Activated CD4-positive, alpha-beta memory T cell treated with anti-CD3 and anti-CD28 coated beads, Interleukin-2, amount 10 ng/mL, durations not matched to agents 7 days and 5 days (primary cell): ENCODE data around the gene RAD51B. TPM values are rescaled to one million over a fixed set of nuclear protein-coding genes. Genes with fewer than 3 reads are reported as not detected.

Source experiments
- CTCF ChIA-PET: fragments of 350-600 bp; sonication (Branson Sonifier 250); formaldehyde crosslinking; loops from one replicate; lab custom pipeline; 2021; ENCODE audit warnings: antibody characterized with exemption, inconsistent platforms; lab: Charles Lee
- POLR2A ChIA-PET: fragments of 350-600 bp; sonication (Branson Sonifier 250); formaldehyde crosslinking; loops from one replicate; lab custom pipeline; 2021; ENCODE audit warnings: antibody characterized with exemption; lab: Charles Lee
- DNase-seq: peaks from one replicate; pipeline ENCODE4 v3.0.0-alpha.2; 2020
- H3K27ac Mint-ChIP-seq: one replicate; pipeline ENCODE4 v1.8.0; 2021; ENCODE audit warnings: mild to moderate bottlenecking, mixed read lengths
- H3K27me3 Mint-ChIP-seq: one replicate; pipeline ENCODE4 v1.8.0; 2021; ENCODE audit warnings: mixed read lengths
- H3K36me3 Mint-ChIP-seq: one replicate; pipeline ENCODE4 v1.8.0; 2021; ENCODE audit warnings: low read depth, mixed read lengths
- H3K4me1 Mint-ChIP-seq: one replicate; pipeline ENCODE4 v1.8.0; 2021; ENCODE audit warnings: mixed read lengths
- H3K4me3 Mint-ChIP-seq: one replicate; pipeline ENCODE4 v1.8.0; 2021; ENCODE audit warnings: mild to moderate bottlenecking, mixed read lengths
- H3K9me3 Mint-ChIP-seq: one replicate; pipeline ENCODE4 v1.8.0; 2021; ENCODE audit warnings: mixed read lengths
- total RNA-seq, 2 experiments: library from RNA; stranded (reverse); gene quantifications; one replicate each; pipeline ENCODE4 v1.2.3, GENCODE V29; 2021

Gene RAD51B
- total RNA-seq, 2 experiments from 2014 or later = 33.1 to 40.8 TPM

DNA sequence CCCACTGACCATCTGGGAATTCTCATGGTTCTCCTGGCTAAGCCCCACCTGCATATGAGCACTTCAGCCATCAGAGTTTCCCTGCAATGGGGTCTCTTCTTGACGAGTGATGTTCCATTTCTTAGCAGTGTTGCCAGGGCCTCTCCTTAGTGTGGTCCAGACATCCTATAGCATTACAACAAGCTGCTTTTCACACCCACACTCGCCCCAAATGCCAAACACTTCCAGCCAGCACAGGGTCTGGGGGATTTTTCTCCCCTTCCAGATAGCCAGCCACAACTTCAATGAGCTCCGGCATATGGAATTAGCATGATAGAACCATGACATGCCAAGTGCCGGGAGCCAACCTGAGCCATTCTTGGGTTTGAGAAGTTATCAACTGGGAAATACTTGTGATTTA, 705.9 kb downstream of the RAD51B start:
- no peak for DNase-seq
- Mint-ChIP-seq H3K36me3 (no peaks in the 10 kb centered on the region), H3K27me3 (peaks cover 2% of the 10 kb centered on the region), H3K4me3 (no peak overlapping the region), H3K9me3 (peaks cover 15% of the 10 kb centered on the region), H3K27ac (no peak overlapping the region), H3K4me1 (no peaks in the 10 kb centered on the region)
- CTCF ChIA-PET = interaction anchor here (1.0 kb wide), 1 partner anchor 9 kb away, joined by 3 read pairs; no protein-coding TSS in a partner anchor
- POLR2A ChIA-PET = interaction anchor here (0.6 kb wide), 1 partner anchor 187 kb away, joined by 3 read pairs; no protein-coding TSS in a partner anchor

DNA sequence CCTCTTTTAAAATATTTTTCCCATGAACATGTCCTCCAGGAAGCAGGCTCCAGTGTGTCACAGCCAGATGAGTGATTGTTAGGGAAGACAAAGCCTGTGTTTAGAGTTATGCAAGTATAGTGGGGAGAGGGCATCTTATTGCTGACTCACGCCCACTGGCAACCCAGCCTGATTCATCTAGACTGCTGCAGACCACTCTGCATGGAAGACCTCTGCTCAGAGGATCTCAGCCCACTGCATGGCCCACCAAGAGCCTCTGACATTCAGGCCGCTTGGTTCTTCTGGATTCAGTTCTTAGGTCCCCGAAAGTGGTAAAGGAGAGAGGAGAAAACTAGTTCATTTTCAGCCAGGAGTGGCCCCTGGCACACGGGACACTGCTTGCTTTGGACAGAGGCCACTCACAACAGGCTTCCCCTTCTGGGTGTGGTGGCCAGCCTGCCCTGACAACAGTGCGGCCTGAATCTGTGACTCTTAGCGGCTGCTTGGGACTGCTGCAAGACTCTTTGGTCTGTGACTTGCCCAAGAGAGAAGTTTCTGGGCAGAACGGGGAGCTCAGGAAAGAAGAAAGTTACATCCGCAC, 707.0 kb downstream of the RAD51B start:
- H3K4me1 Mint-ChIP-seq = no peaks in the 10 kb centered on the region
- no peak overlapping the region for H3K27ac Mint-ChIP-seq
- CTCF ChIA-PET = interaction anchor here (0.6 kb wide), 1 partner anchor 11 kb away, joined by 3 read pairs; no protein-coding TSS in a partner anchor
- H3K27me3 Mint-ChIP-seq = peaks cover 2% of the 10 kb centered on the region
- peaks cover 4% of the 10 kb centered on the region for H3K36me3 Mint-ChIP-seq
- H3K9me3 Mint-ChIP-seq = peaks cover 18% of the 10 kb centered on the region
- DNase-seq = no peak
- no peak overlapping the region for H3K4me3 Mint-ChIP-seq
- POLR2A ChIA-PET = no interaction called here

- peaks cover 4% of the 10 kb centered on the region for H3K36me3 Mint-ChIP-seq
- H3K4me3 Mint-ChIP-seq = no peak overlapping the region
- H3K27ac Mint-ChIP-seq = no peak overlapping the region
- peaks cover 2% of the 10 kb centered on the region for H3K27me3 Mint-ChIP-seq
- ChIA-PET POLR2A (interaction anchor here (0.5 kb wide), 1 partner anchor 581 kb away, joined by 3 read pairs; no protein-coding TSS in a partner anchor), CTCF (no interaction called here)
- peaks cover 18% of the 10 kb centered on the region for H3K9me3 Mint-ChIP-seq
- H3K4me1 Mint-ChIP-seq = no peaks in the 10 kb centered on the region
- DNase-seq = no peak
Measured at GRCh38 chr14:68527329-68527851, 707.8 kb downstream of the RAD51B start.

DNA sequence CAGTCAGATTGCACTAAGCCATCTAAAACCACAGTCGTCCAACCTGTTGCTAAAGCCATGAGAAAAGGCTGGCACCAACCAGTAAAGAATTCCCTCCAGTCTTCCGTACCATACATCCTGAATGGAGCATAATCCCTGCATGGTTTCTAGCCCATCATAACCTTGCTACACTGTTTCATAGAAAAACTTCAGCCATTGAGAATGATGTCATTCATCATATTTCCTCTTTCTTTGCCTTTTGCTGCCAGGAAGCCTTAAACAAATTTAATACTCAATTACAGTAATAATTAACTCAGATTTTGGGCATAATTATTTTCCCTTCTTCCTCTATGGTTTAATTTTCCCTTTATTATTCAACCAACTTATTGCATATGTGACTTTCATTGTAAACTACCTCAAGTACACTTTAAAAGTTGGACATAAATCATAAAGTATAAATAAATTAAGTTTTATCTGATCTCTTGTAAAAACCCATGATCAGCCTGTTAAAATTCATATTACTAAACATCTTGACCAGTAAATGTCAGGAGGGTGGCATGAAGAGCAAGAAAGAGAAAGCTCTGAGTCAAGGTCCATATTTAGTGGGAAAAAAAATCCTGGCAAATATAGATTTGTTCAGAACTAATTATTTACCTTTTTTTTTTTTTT, 708.6 kb downstream of the RAD51B start:
- no peak overlapping the region for H3K4me3 Mint-ChIP-seq
- H3K9me3 Mint-ChIP-seq = peaks cover 18% of the 10 kb centered on the region
- CTCF ChIA-PET = no interaction called here
- DNase-seq = no peak
- H3K4me1 Mint-ChIP-seq = no peaks in the 10 kb centered on the region
- H3K27ac Mint-ChIP-seq = no peak overlapping the region
- POLR2A ChIA-PET = interaction anchor here (0.5 kb wide), 1 partner anchor 582 kb away, joined by 3 read pairs; no protein-coding TSS in a partner anchor
- H3K36me3 Mint-ChIP-seq = peaks cover 4% of the 10 kb centered on the region
- peaks cover 2% of the 10 kb centered on the region for H3K27me3 Mint-ChIP-seq

DNA sequence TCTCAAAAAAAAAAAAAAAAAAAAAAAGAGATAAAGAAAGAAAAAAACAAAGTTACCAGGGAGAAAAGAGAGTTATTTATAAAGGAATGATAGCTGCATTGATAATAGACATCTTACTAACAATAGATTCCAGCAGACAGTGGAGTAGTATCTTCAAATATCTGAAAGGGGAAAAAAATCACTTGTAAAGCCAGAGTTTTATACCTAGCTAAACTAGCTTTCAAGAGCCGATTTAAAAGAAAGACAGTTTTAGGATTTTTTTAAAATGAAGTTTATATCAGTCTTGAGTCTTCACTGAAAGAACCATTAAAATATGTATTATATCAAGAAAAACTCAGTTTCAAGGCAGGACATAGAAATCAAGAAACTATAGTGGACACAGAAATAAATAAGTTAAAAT, 710.9 kb downstream of the RAD51B start:
- peaks cover 18% of the 10 kb centered on the region for H3K9me3 Mint-ChIP-seq
- H3K27me3 Mint-ChIP-seq = peaks cover 5% of the 10 kb centered on the region
- DNase-seq = no peak
- ChIA-PET POLR2A (no interaction called here), CTCF (interaction anchor here (0.6 to 0.7 kb wide), 2 partner anchors 122 to 1236 kb away, joined by 3 to 5 read pairs; no protein-coding TSS in a partner anchor)
- H3K4me1 Mint-ChIP-seq = no peaks in the 10 kb centered on the region
- H3K27ac Mint-ChIP-seq = no peak overlapping the region
- H3K36me3 Mint-ChIP-seq = peaks cover 4% of the 10 kb centered on the region
- H3K4me3 Mint-ChIP-seq = no peak overlapping the region

DNA sequence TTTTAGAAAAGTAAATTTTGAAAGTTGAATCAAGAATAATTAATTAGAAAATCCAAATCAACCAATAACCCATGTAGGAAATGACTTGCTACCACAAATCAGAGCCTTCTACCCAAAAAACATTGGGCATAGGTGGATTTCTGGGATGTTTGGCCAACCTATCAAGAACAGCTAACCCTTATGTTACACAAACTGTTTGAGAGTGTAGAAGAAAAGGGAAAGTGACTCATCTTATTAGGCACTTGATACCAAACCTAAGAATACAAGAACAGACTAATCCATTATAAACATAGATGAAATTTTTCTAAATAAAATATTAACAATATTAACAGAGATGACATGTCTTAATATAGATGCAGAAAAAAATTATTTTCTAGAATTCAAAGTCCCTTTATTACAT, 712.9 kb downstream of the RAD51B start:
- H3K36me3 Mint-ChIP-seq = peaks cover 4% of the 10 kb centered on the region
- CTCF ChIA-PET = no interaction called here
- no peak for DNase-seq
- H3K4me1 Mint-ChIP-seq = no peaks in the 10 kb centered on the region
- peaks cover 5% of the 10 kb centered on the region for H3K27me3 Mint-ChIP-seq
- H3K4me3 Mint-ChIP-seq = no peak overlapping the region
- POLR2A ChIA-PET = no interaction called here
- peaks cover 18% of the 10 kb centered on the region for H3K9me3 Mint-ChIP-seq
- H3K27ac Mint-ChIP-seq = no peak overlapping the region

- Mint-ChIP-seq H3K4me3 (no peak overlapping the region), H3K36me3 (peaks cover 4% of the 10 kb centered on the region), H3K9me3 (peaks cover 13% of the 10 kb centered on the region), H3K4me1 (no peaks in the 10 kb centered on the region), H3K27ac (no peak overlapping the region), H3K27me3 (peaks cover 3% of the 10 kb centered on the region)
- ChIA-PET CTCF (interaction anchor here (1.1 kb wide), 2 partner anchors 9 to 267 kb away, joined by 3 read pairs; no protein-coding TSS in a partner anchor), POLR2A (interaction anchor here (0.9 kb wide), 1 partner anchor 19 kb away, joined by 3 read pairs; no protein-coding TSS in a partner anchor)
- no peak for DNase-seq
Measured at GRCh38 chr14:68534276-68534675, 714.7 kb downstream of the RAD51B start.

- H3K36me3 Mint-ChIP-seq = peaks cover 4% of the 10 kb centered on the region
- H3K27ac Mint-ChIP-seq = no peak overlapping the region
- CTCF ChIA-PET = no interaction called here
- H3K27me3 Mint-ChIP-seq = peaks cover 3% of the 10 kb centered on the region
- no peaks in the 10 kb centered on the region for H3K4me1 Mint-ChIP-seq
- DNase-seq = no peak
- peaks cover 3% of the 10 kb centered on the region for H3K9me3 Mint-ChIP-seq
- no peak overlapping the region for H3K4me3 Mint-ChIP-seq
- POLR2A ChIA-PET = no interaction called here
Measured at GRCh38 chr14:68535404-68536017, 715.9 kb downstream of the RAD51B start.

GRCh38 chr14:68536018-68536410, 716.4 kb downstream of the RAD51B start:
- Mint-ChIP-seq H3K36me3 (peaks cover 2% of the 10 kb centered on the region), H3K4me1 (no peaks in the 10 kb centered on the region), H3K27me3 (peaks cover 3% of the 10 kb centered on the region), H3K4me3 (no peak overlapping the region), H3K27ac (no peak overlapping the region), H3K9me3 (peaks cover under 1% of the 10 kb centered on the region)
- ChIA-PET POLR2A (no interaction called here), CTCF (no interaction called here)
- no peak for DNase-seq

DNA sequence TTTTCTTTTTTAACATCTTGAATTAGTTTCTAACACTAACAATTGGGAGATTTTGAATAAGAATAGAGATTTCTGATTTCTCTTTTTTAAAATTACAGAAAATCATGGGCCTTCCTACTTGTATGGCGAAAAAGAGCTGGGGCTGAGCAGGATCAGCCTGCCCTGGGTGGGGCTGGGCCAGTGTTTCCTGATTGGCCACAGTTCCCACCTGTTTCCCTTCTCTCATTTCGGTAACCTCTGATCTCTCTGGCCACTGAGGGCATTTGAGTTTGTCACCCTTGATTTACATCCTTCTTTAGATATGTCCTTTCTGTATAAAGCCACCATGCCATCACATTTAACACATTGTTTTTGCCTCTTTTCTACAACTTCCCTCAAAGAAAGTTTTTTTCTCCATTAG, 719.1 kb downstream of the RAD51B start:
- no peak for DNase-seq
- CTCF ChIA-PET = no interaction called here
- Mint-ChIP-seq H3K4me3 (no peak overlapping the region), H3K36me3 (no peaks in the 10 kb centered on the region), H3K4me1 (no peaks in the 10 kb centered on the region), H3K9me3 (no peaks in the 10 kb centered on the region), H3K27ac (no peak overlapping the region), H3K27me3 (no peaks in the 10 kb centered on the region)
- POLR2A ChIA-PET = no interaction called here

DNA sequence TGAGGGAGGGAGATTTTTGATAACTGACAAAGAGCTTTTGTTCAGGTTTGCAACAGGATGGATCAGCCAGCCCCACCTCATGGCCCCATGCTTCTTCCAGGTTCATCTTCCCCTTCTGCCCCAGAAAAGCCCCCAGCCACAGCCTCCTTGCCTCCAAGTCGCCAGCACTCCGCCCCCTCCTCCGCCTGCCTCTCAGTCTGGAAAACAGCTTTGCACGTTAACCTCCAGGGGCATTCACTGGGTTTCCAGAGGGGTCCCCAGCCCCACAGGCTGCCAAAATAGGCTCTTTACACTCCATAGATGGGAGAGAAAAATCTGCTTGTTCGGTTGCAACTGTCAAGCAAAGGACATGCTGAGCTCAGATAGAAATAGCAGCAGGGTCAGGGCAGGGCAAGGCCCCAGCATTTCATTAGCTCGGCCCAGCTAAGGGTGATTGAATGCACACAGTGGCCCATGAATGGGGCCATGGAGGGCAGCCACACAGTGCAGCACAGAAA, 719.7 kb downstream of the RAD51B start:
- no peak for DNase-seq
- H3K27ac Mint-ChIP-seq = no peak overlapping the region
- H3K27me3 Mint-ChIP-seq = no peaks in the 10 kb centered on the region
- no peak overlapping the region for H3K4me3 Mint-ChIP-seq
- H3K4me1 Mint-ChIP-seq = no peaks in the 10 kb centered on the region
- no peaks in the 10 kb centered on the region for H3K9me3 Mint-ChIP-seq
- ChIA-PET POLR2A (no interaction called here), CTCF (no interaction called here)
- no peaks in the 10 kb centered on the region for H3K36me3 Mint-ChIP-seq

DNA sequence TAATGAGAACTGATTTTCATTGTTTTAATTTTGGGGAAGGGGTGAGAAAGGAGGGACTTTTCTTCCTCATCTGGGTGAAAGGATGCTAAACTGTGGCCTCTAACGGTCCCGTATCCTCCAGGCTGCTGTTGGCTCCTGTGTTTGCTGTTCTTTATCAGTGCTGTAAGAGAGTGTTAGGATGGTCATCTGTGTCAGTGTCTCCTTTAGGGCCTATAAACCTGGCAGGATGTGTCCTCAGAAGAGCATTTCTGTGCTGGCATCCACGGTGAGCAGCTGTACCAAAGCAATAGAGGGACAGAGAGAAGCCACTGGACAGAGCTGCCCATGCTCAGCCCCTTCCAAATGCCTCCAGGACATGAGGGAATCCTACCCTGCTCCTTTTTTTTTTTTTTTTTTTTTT, 720.2 kb downstream of the RAD51B start:
- Mint-ChIP-seq H3K4me3 (no peak overlapping the region), H3K27me3 (no peaks in the 10 kb centered on the region), H3K27ac (no peak overlapping the region), H3K4me1 (no peaks in the 10 kb centered on the region), H3K36me3 (no peaks in the 10 kb centered on the region), H3K9me3 (no peaks in the 10 kb centered on the region)
- CTCF ChIA-PET = no interaction called here
- POLR2A ChIA-PET = no interaction called here
- no peak for DNase-seq
